PC-3 (cell line): ENCODE data around the gene CDC16. TPM values are rescaled to one million over a fixed set of nuclear protein-coding genes. Genes with fewer than 3 reads are reported as not detected.

Source experiments
- ATAC-seq: fragments of 200-7000 bp; cut with Tn5 transposase; 2 replicates; pipeline ENCODE4 v1.9.1; 2020; ENCODE audit warnings: mild to moderate bottlenecking, moderate library complexity
- BruUV-seq: library from RNA; stranded (reverse); fragments of 400-500 nt; replicated peaks from 2 replicates; lab custom pipeline; 2021; lab: Mats Ljungman, UMichigan
- CTCF ChIA-PET: fragments of 300-600 bp; sonication (Branson Sonifier 250); formaldehyde crosslinking; loops from one replicate; lab custom pipeline; 2022; ENCODE audit warnings: antibody characterized with exemption; lab: Charles Lee
- POLR2A ChIA-PET: fragments of 300-600 bp; sonication (Branson Sonifier 250); formaldehyde crosslinking; loops from one replicate; lab custom pipeline; 2022; ENCODE audit warnings: antibody characterized with exemption; ENCODE audit not compliant: unreplicated experiment; lab: Charles Lee
- DNase-seq: peaks from one replicate; pipeline ENCODE4 v3.0.0-alpha.2; 2015
- H2AFZ ChIP-seq: fragments of 300-600 bp; sonication (generic); 2 replicates; pipeline ENCODE4 v1.6.0; 2016; ENCODE audit warnings: antibody characterized with exemption, low read length
- H3F3A ChIP-seq: fragments of 300-600 bp; sonication (generic); one replicate; pipeline ENCODE4 v1.6.0; 2017; ENCODE audit warnings: antibody characterized with exemption, low read length, control low read depth, mild to moderate bottlenecking; ENCODE audit not compliant: unreplicated experiment
- H3K27ac ChIP-seq: fragments of 300-600 bp; sonication (generic); 2 replicates; pipeline ENCODE4 v1.5.1; 2016; ENCODE audit warnings: mild to moderate bottlenecking, low read length
- H3K27me3 ChIP-seq: fragments of 300-600 bp; sonication (generic); 2 replicates; pipeline ENCODE4 v1.6.1; 2016; ENCODE audit warnings: low read length, mixed read lengths
- H3K36me3 ChIP-seq: fragments of 300-600 bp; sonication (generic); 2 replicates; pipeline ENCODE4 v1.6.1; 2016; ENCODE audit warnings: low read depth, mixed run types, low read length, mixed read lengths
- H3K4me1 ChIP-seq: fragments of 300-600 bp; sonication (generic); 2 replicates; pipeline ENCODE4 v1.5.1; 2016; ENCODE audit warnings: low read length; ENCODE audit not compliant: insufficient read depth
- H3K4me2 ChIP-seq: fragments of 300-600 bp; sonication (generic); 2 replicates; pipeline ENCODE4 v1.6.0; 2016; ENCODE audit warnings: low read length
- H3K4me3 ChIP-seq: fragments of 300-600 bp; sonication (generic); 2 replicates; pipeline ENCODE4 v1.5.1; 2016; ENCODE audit warnings: mild to moderate bottlenecking, low read length, mixed read lengths
- H3K79me2 ChIP-seq: fragments of 300-600 bp; sonication (generic); 2 replicates; pipeline ENCODE4 v1.6.1; 2017; ENCODE audit warnings: low read length, mixed read lengths
- H3K9ac ChIP-seq: fragments of 300-600 bp; sonication (generic); 2 replicates; pipeline ENCODE4 v1.6.0; 2016; ENCODE audit warnings: mild to moderate bottlenecking, low read length
- H3K9me2 ChIP-seq: fragments of 300-600 bp; sonication (generic); replicated peaks from 2 replicates; pipeline ENCODE4 v1.6.1; 2016; ENCODE audit warnings: mixed run types, low read length, mixed read lengths
- H3K9me3 ChIP-seq: fragments of 300-600 bp; sonication (generic); 2 replicates; pipeline ENCODE4 v1.6.1; 2016; ENCODE audit warnings: low read length, mixed read lengths
- H4K20me1 ChIP-seq: fragments of 300-600 bp; sonication (generic); 2 replicates; pipeline ENCODE4 v1.6.1; 2016; ENCODE audit warnings: low read length, mixed read lengths
- EZH2 ChIP-seq: fragments of 300-600 bp; sonication (generic); IDR thresholded peaks from one replicate; pipeline ENCODE4 v1.6.1; 2017; ENCODE audit warnings: antibody characterized with exemption, mild to moderate bottlenecking, low read length; ENCODE audit not compliant: unreplicated experiment
- EZH2phosphoT487 ChIP-seq: fragments of 300-600 bp; sonication (generic); IDR thresholded peaks from 2 replicates; pipeline ENCODE4 v1.6.1; 2018; ENCODE audit warnings: mild to moderate bottlenecking, antibody characterized with exemption, low read length, borderline replicate concordance
- intact Hi-C: fragments of 100-400 bp; cut with micrococcal nuclease; formaldehyde crosslinking; loops from 2 replicates; pipeline ENCODE4 v1.9.0; 2023
- total RNA-seq: library from RNA; depleted of rRNA; stranded (reverse); fragments of >200 nt; gene quantifications from 2 replicates; pipeline ENCODE4 v1.2.3, GENCODE V29; 2014
- TF ChIP-seq, protein P1 (sequence below): fragments of 300-600 bp; sonication (generic); conservative IDR thresholded peaks from 2 replicates; pipeline ENCODE4 v1.5.1; 2017; ENCODE audit warnings: antibody characterized with exemption, low read depth, mild to moderate bottlenecking, low read length

Gene CDC16
- total RNA-seq, 1 experiment from 2014 or later: 16.0 TPM

DNA sequence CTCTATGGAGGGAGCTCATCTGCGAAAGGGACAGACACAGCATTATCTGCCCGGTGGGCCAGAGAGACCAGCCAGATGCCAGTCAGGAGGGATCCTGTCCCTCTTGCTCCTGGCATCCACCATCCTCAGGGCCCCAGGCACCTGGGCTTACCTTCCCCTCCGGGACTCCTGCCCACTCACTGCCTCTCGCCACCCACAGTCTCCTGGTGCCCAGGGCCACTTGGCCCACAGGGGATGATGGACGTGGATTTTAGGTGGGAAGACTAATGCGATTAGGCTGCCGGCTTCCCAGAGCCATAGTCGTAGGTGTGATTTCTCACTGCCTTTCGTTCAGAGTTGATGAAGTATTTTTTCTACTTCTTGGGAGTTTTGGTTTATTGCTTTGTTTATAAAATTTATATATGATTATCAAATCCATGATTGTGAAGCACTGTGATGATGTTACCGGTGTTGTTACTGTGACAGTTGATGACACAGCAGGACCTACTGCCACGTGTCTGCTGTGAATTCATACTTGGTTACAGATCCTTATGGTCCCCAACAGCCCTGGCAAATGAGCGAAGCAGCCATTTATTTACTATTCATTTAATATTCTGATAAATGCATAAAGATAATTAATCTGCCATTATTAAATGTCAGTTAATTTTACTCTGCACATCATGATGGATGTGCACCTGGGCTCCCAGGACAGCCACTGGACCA is 65.1 kb downstream of the CDC16 start:
- CTCF ChIA-PET: no interaction called here
- BruUV-seq: no TSS peak
- Histone ChIP-seq H3K27me3 (no peaks in the 10 kb centered on the region), H3K36me3 (no peaks in the 10 kb centered on the region; the same call in 1 of the 2 replicates), H3K9ac (no peak overlapping the region), H3K4me1 (no peaks in the 10 kb centered on the region), H3K27ac (no peak overlapping the region), H4K20me1 (no peaks in the 10 kb centered on the region), H3K9me3 (no peaks in the 10 kb centered on the region), H3F3A (no peaks in the 10 kb centered on the region), H3K4me2 (no peak overlapping the region), H3K9me2 (no peaks in the 10 kb centered on the region), H2AFZ (no peak overlapping the region), H3K4me3 (no peak overlapping the region), H3K79me2 (no peaks in the 10 kb centered on the region)
- ATAC-seq (no peak), DNase-seq (no peak)
- intact Hi-C loops: no loop called here
- TF ChIP-seq, protein P1, sequence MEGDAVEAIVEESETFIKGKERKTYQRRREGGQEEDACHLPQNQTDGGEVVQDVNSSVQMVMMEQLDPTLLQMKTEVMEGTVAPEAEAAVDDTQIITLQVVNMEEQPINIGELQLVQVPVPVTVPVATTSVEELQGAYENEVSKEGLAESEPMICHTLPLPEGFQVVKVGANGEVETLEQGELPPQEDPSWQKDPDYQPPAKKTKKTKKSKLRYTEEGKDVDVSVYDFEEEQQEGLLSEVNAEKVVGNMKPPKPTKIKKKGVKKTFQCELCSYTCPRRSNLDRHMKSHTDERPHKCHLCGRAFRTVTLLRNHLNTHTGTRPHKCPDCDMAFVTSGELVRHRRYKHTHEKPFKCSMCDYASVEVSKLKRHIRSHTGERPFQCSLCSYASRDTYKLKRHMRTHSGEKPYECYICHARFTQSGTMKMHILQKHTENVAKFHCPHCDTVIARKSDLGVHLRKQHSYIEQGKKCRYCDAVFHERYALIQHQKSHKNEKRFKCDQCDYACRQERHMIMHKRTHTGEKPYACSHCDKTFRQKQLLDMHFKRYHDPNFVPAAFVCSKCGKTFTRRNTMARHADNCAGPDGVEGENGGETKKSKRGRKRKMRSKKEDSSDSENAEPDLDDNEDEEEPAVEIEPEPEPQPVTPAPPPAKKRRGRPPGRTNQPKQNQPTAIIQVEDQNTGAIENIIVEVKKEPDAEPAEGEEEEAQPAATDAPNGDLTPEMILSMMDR: no peak
- TF ChIP-seq EZH2phosphoT487 (no peak), EZH2 (no peak)
- POLR2A ChIA-PET: no interaction called here

DNA sequence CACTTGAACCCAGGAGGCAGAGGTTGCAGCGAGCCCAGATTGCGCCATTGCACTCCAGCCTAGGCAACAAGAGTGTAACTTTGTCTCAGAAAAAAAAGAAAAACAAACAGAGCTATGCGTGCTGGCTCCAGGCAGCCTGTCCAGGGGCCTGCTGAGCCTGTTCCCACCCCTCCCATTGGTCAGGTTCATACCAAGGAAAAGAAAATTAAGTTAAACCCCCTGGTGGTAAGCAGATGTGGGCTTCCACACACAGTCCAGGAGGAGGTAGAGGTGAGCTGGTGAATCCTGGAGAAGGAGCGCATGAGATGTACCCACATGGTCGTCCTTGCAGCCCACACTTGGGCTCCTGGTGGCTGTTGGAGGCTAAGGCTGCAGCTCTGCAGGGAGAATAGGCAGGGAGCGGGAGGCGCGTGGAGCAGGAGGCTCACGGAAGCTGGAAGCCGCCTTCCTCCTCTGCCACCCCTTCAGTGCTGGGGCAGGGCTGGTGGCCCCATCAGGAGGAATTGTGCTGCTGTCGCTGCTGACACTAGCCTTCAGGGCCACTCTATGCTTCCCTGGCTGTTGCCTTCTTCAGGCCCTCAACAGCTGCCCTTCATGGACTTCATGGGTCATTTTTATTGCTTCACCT is 69.1 kb downstream of the CDC16 start:
- Histone ChIP-seq H3K27me3 (no peaks in the 10 kb centered on the region), H3K27ac (no peak overlapping the region), H3K9me3 (no peaks in the 10 kb centered on the region), H4K20me1 (no peaks in the 10 kb centered on the region), H3K4me3 (no peak overlapping the region), H3K36me3 (no peaks in the 10 kb centered on the region; the same call in 1 of the 2 replicates), H3K9ac (no peak overlapping the region), H3K4me2 (no peak overlapping the region), H3K4me1 (no peaks in the 10 kb centered on the region), H3K79me2 (no peaks in the 10 kb centered on the region), H3K9me2 (no peaks in the 10 kb centered on the region), H2AFZ (no peak overlapping the region), H3F3A (no peaks in the 10 kb centered on the region)
- BruUV-seq: no TSS peak
- TF ChIP-seq, protein P1: no peak
- no peak for TF ChIP-seq EZH2phosphoT487
- intact Hi-C loops: no loop called here
- CTCF ChIA-PET: no interaction called here
- ATAC-seq: no peak
- POLR2A ChIA-PET: no interaction called here
- DNase-seq: no peak

DNA sequence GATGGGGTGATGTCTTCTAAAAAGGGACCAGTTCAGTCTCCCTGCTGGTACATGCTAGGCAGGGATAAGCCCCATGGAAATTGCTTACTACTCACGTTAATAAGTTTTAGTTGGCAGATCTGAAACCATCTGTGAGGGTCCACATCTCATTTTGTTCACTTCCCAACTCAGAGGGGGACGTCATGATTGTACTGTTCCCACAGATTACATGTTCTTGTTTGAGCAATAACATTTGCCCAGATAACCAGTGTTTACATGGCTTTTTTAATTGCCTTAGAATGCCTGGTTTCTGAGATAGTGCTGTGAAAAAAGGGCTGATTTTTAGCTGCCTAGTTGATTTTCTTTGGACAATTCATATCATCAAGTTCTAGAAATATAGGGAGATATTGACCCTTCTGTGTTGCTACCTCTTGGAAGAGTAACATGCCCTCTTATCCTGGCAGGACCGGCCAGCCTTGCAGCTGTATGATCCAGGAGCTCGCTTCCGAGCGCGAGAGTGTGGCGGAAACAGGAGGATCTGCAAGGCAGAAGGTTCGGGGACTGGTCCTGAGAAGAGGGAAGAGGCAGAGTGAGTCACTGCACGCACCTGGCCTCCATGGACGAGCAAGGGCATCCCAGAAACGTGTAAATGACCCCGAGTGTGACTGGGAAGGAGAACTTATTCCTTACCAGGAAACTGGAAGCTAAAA is 69.8 kb downstream of the CDC16 start:
- POLR2A ChIA-PET: no interaction called here
- Histone ChIP-seq H3K9me3 (no peaks in the 10 kb centered on the region), H3K27ac (no peak overlapping the region), H3K9me2 (no peaks in the 10 kb centered on the region), H3K4me2 (no peak overlapping the region), H3K36me3 (no peaks in the 10 kb centered on the region; the same call in 1 of the 2 replicates), H4K20me1 (no peaks in the 10 kb centered on the region), H3F3A (no peaks in the 10 kb centered on the region), H3K79me2 (no peaks in the 10 kb centered on the region), H2AFZ (no peak overlapping the region), H3K4me1 (no peaks in the 10 kb centered on the region), H3K27me3 (no peaks in the 10 kb centered on the region), H3K4me3 (no peak overlapping the region), H3K9ac (no peak overlapping the region)
- BruUV-seq: no TSS peak
- TF ChIP-seq EZH2 (no peak), EZH2phosphoT487 (no peak)
- TF ChIP-seq, protein P1: no peak
- CTCF ChIA-PET: no interaction called here
- no peak for DNase-seq
- intact Hi-C loops: no loop called here
- no peak for ATAC-seq
